Activated CD8-positive, alpha-beta memory T cell treated with anti-CD3 and anti-CD28 coated beads for 36 hours (primary cell): ENCODE measurements around the gene PCCA. TPM values are rescaled to one million over a fixed set of nuclear protein-coding genes. Genes with fewer than 3 reads are reported as not detected.
"Not testable (repeated sequence)": the region's sequence is repeated elsewhere in the genome, so short reads cannot be mapped to it uniquely, and the experiment has no call there.

Experiments used
- CTCF ChIA-PET: fragments of 350-600 bp; sonication (Branson Sonifier 250); formaldehyde crosslinking; loops from one replicate; lab custom pipeline; 2021; ENCODE audit warnings: antibody characterized with exemption; lab: Charles Lee
- POLR2A ChIA-PET: fragments of 350-600 bp; sonication (Branson Sonifier 250); formaldehyde crosslinking; loops from one replicate; lab custom pipeline; 2021; ENCODE audit warnings: antibody characterized with exemption; lab: Charles Lee
- total RNA-seq, 2 experiments: library from RNA; stranded (reverse); gene quantifications; one replicate each; pipeline ENCODE4 v1.2.3, GENCODE V29; 2021

PCCA gene
- total RNA-seq, 2 experiments from 2014 or later, result 7.7 to 9.3 TPM

GRCh38 chr13:100521851-100522617, 433.1 kb downstream of the PCCA start:
- ChIA-PET POLR2A (no interaction called here), CTCF (no interaction called here)

- POLR2A ChIA-PET, result no interaction called here
- CTCF ChIA-PET, result no interaction called here
These were observed 433.9 kb downstream of the PCCA start for GRCh38 chr13:100522618-100523309.

GRCh38 chr13:100523411-100523810, 434.5 kb downstream of the PCCA start:
- POLR2A ChIA-PET, result no interaction called here
- CTCF ChIA-PET, result no interaction called here

- CTCF ChIA-PET, result no interaction called here
- POLR2A ChIA-PET, result no interaction called here
These were observed 435.1 kb downstream of the PCCA start for GRCh38 chr13:100523981-100524386.

GRCh38 chr13:100524688-100525087, 435.8 kb downstream of the PCCA start:
- POLR2A ChIA-PET, result not testable (repeated sequence)
- CTCF ChIA-PET, result interaction anchor here (1.1 kb wide), 1 partner anchor 10 kb away, joined by 3 read pairs; no protein-coding TSS in a partner anchor

- CTCF ChIA-PET, result interaction anchor here (1.1 to 1.8 kb wide), 2 partner anchors 11 kb away, joined by 3 to 8 read pairs; no protein-coding TSS in a partner anchor
- POLR2A ChIA-PET, result no interaction called here
These were observed 436.8 kb downstream of the PCCA start for GRCh38 chr13:100525453-100526317.

- CTCF ChIA-PET, result interaction anchor here (0.6 to 1.8 kb wide), 2 partner anchors 12 to 498 kb away, joined by 3 to 8 read pairs; no protein-coding TSS in a partner anchor
- POLR2A ChIA-PET, result no interaction called here
These were observed 437.6 kb downstream of the PCCA start for GRCh38 chr13:100526318-100527000.

GRCh38 chr13:100527644-100528043, 438.8 kb downstream of the PCCA start:
- POLR2A ChIA-PET, result no interaction called here
- CTCF ChIA-PET, result interaction anchor here (1.8 kb wide), 1 partner anchor 13 kb away, joined by 8 read pairs; no protein-coding TSS in a partner anchor

- ChIA-PET CTCF (no interaction called here), POLR2A (no interaction called here)
These were observed 439.5 kb downstream of the PCCA start for GRCh38 chr13:100528353-100528752.

GRCh38 chr13:100528820-100529219, 439.9 kb downstream of the PCCA start:
- POLR2A ChIA-PET, result no interaction called here

GRCh38 chr13:100529666-100530377, 440.9 kb downstream of the PCCA start:
- POLR2A ChIA-PET, result no interaction called here
- CTCF ChIA-PET, result no interaction called here

More at GRCh38 chr13:100528820-100529219, 439.9 kb downstream of the PCCA start:
- CTCF ChIA-PET, result no interaction called here

GRCh38 chr13:100530671-100531213, 441.8 kb downstream of the PCCA start:
- CTCF ChIA-PET, result no interaction called here
- POLR2A ChIA-PET, result no interaction called here

GRCh38 chr13:100532090-100532766, 443.3 kb downstream of the PCCA start:
- ChIA-PET CTCF (interaction anchor here (1.4 kb wide), 1 partner anchor 11 kb away, joined by 4 read pairs; no protein-coding TSS in a partner anchor), POLR2A (no interaction called here)

- POLR2A ChIA-PET, result no interaction called here
These were observed 444.0 kb downstream of the PCCA start for GRCh38 chr13:100532836-100533435.

GRCh38 chr13:100533588-100534041, 444.7 kb downstream of the PCCA start:
- ChIA-PET CTCF (no interaction called here), POLR2A (no interaction called here)

More at GRCh38 chr13:100532836-100533435, 444.0 kb downstream of the PCCA start:
- CTCF ChIA-PET, result no interaction called here

GRCh38 chr13:100534147-100534843, 445.4 kb downstream of the PCCA start:
- POLR2A ChIA-PET, result no interaction called here
- CTCF ChIA-PET, result no interaction called here
